Measurements from ENCODE around the gene SEPTIN5. TPM values are rescaled to one million over a fixed set of nuclear protein-coding genes. Genes with fewer than 3 reads are reported as not detected.

Gene SEPTIN5
- total and polyA plus RNA-seq, 9 of the 15 experiments (the other 6 are each of a cell fraction or from before 2014, with no cell fraction given): 0.03 to 195 (median 119) TPM

- TF ChIP-seq ZNF407 (IDR thresholded peaks at IDR 0.05; ENCODE audit: low read depth): peak; percentile 47; the same call in 1 of the 2 replicates
- TF ChIP-seq CEBPB (tag; IDR thresholded peaks at IDR 0.05): no peak
- peak; percentile 36 for TF ChIP-seq BRD9 (IDR thresholded peaks at IDR 0.05; ENCODE audit: low read depth, partially characterized antibody)
- TF ChIP-seq ZNF668 (CRISPR knock-in tag; IDR thresholded peaks at IDR 0.05): no peak
- TF ChIP-seq MXD1 (CRISPR knock-in tag; IDR thresholded peaks at IDR 0.05; ENCODE audit: borderline replicate concordance, poor library complexity, severe bottlenecking): no peak
- TF ChIP-seq ZNF23 (CRISPR knock-in tag; IDR thresholded peaks at IDR 0.05): no peak
- TF ChIP-seq THRA (IDR thresholded peaks at IDR 0.05): no peak
- no peak for TF ChIP-seq ZKSCAN8 (CRISPR knock-in tag; IDR thresholded peaks at IDR 0.05)
- TF ChIP-seq CHD4 (IDR thresholded peaks at IDR 0.05; ENCODE audit: insufficient read depth, insufficient replicate concordance, low read depth, low read length, poor library complexity, severe bottlenecking): no peak
- TF ChIP-seq ZNF354B (CRISPR knock-in tag; IDR thresholded peaks at IDR 0.05): 0 out of 2 replicates have a peak, but pooled peaks have one; percentile 60
- TF ChIP-seq ARHGAP35 (IDR thresholded peaks at IDR 0.05; ENCODE audit: partially characterized antibody): peak; percentile 58
- no peak for TF ChIP-seq FOXP4 (CRISPR knock-in tag; IDR thresholded peaks at IDR 0.05; ENCODE audit: borderline replicate concordance)
- TF ChIP-seq ZNF217 (CRISPR knock-in tag; IDR thresholded peaks at IDR 0.05): no peak
- TF ChIP-seq PHB2 (IDR thresholded peaks at IDR 0.05; ENCODE audit: low read depth): peak; percentile 75; the same call in 1 of the 2 replicates
Observed at GRCh38 chr22:19700790-19701419, 13.4 kb upstream of the SEPTIN5 start (continued).
